ENCODE measurements around the gene FSD2.
"Not testable (repeated sequence)": the region's sequence is repeated elsewhere in the genome, so short reads cannot be mapped to it uniquely, and the experiment has no call there.

The FSD2 gene

GRCh38 chr15:82830427-82831173 is 24.7 kb upstream of the FSD2 start:
- no peak for DNase-seq (ENCODE audit: low read depth)

GRCh38 chr15:82829234-82829633 is 23.4 kb upstream of the FSD2 start:
- DNase-seq (ENCODE audit: low read depth) = no peak

- DNase-seq (ENCODE audit: low read depth) = no peak
These were observed 22.2 kb upstream of the FSD2 start for GRCh38 chr15:82828075-82828474.

GRCh38 chr15:82823049-82823448 is 17.2 kb upstream of the FSD2 start:
- DNase-seq (ENCODE audit: low read depth) = no peak

GRCh38 chr15:82821851-82822250 is 16.0 kb upstream of the FSD2 start:
- DNase-seq (ENCODE audit: low read depth) = not testable (repeated sequence)

GRCh38 chr15:82821396-82821795 is 15.5 kb upstream of the FSD2 start:
- DNase-seq (ENCODE audit: low read depth) = not testable (repeated sequence)

GRCh38 chr15:82820128-82820527 is 14.3 kb upstream of the FSD2 start:
- DNase-seq (ENCODE audit: low read depth) = no peak

- DNase-seq (ENCODE audit: low read depth) = no peak
These were observed 7.1 kb upstream of the FSD2 start for GRCh38 chr15:82812994-82813393.

GRCh38 chr15:82810890-82811426 is 5.1 kb upstream of the FSD2 start:
- DNase-seq (ENCODE audit: low read depth) = no peak

GRCh38 chr15:82810061-82810889 is 4.4 kb upstream of the FSD2 start:
- no peak for DNase-seq (ENCODE audit: low read depth)

- DNase-seq (ENCODE audit: low read depth) = peak; percentile 92
These were observed 3.6 kb upstream of the FSD2 start, which contains the start of gene WHAMM for GRCh38 chr15:82809308-82810060. Gene WHAMM, plus strand, starts transcription at chr15:82809628. Its CDS starts 99 bp downstream, at chr15:82809727.

GRCh38 chr15:82808634-82809041 is 2.8 kb upstream of the FSD2 start:
- DNase-seq (ENCODE audit: low read depth) = no peak

GRCh38 chr15:82807920-82808633 is 2.2 kb upstream of the FSD2 start:
- DNase-seq (ENCODE audit: low read depth) = no peak

GRCh38 chr15:82804575-82804949 is 1.3 kb downstream of the FSD2 start:
- no peak for DNase-seq (ENCODE audit: low read depth)

GRCh38 chr15:82803793-82804574 is 1.9 kb downstream of the FSD2 start:
- no peak for DNase-seq (ENCODE audit: low read depth)

GRCh38 chr15:82802497-82802896 is 3.4 kb downstream of the FSD2 start:
- no peak for DNase-seq (ENCODE audit: low read depth)

GRCh38 chr15:82799183-82799841 is 6.6 kb downstream of the FSD2 start:
- DNase-seq (ENCODE audit: low read depth) = no peak

- no peak for DNase-seq (ENCODE audit: low read depth)
These were observed 7.2 kb downstream of the FSD2 start for GRCh38 chr15:82798531-82799166.

GRCh38 chr15:82798104-82798503 is 7.8 kb downstream of the FSD2 start:
- DNase-seq (ENCODE audit: low read depth) = no peak

- DNase-seq (ENCODE audit: low read depth) = no peak
These were observed 12.1 kb downstream of the FSD2 start for GRCh38 chr15:82793737-82794136.

Data from GM04503 (cell line).